MCF 10A (cell line): ENCODE data around the gene HNRNPH3. TPM values are rescaled to one million over a fixed set of nuclear protein-coding genes. Genes with fewer than 3 reads are reported as not detected.

Experiments
- Bru-seq: library from RNA; stranded (reverse); fragments of 400-500 nt; gene quantifications from one replicate; lab custom pipeline; 2021; lab: Mats Ljungman, UMichigan
- BruChase-seq, 2 experiments: library from RNA; stranded (reverse); fragments of 400-500 nt; gene quantifications; one replicate each; lab custom pipeline; 2021; lab: Mats Ljungman, UMichigan
- BruUV-seq: library from RNA; stranded (reverse); fragments of 400-500 nt; replicated peaks from 2 replicates; lab custom pipeline; 2021; lab: Mats Ljungman, UMichigan
- CTCF ChIA-PET: fragments of 300-600 bp; sonication (Branson Sonifier 250); formaldehyde crosslinking; extraction: SDS; loops from one replicate; lab custom pipeline; 2021; ENCODE audit warnings: antibody characterized with exemption, inconsistent platforms; lab: Yijun Ruan, JAX
- POLR2A ChIA-PET: fragments of 300-600, 350-650 bp; sonication (Branson Sonifier 250); formaldehyde crosslinking; extraction: SDS; loops from one replicate; lab custom pipeline; 2020; ENCODE audit warnings: antibody characterized with exemption, inconsistent platforms; lab: Yijun Ruan, JAX
- DNase-seq: peaks from one replicate; pipeline ENCODE4 v3.0.0-alpha.2; 2018; ENCODE audit not compliant: unreplicated experiment
- H3K27ac Mint-ChIP-seq: one replicate; pipeline ENCODE4 v1.8.0; 2022; ENCODE audit warnings: mild to moderate bottlenecking, low read depth, mixed read lengths; ENCODE audit not compliant: unreplicated experiment
- H3K27me3 Mint-ChIP-seq: one replicate; pipeline ENCODE4 v1.8.0; 2022; ENCODE audit warnings: mixed read lengths; ENCODE audit not compliant: insufficient read depth, unreplicated experiment
- H3K36me3 Mint-ChIP-seq: one replicate; pipeline ENCODE4 v1.8.0; 2022; ENCODE audit warnings: mild to moderate bottlenecking, moderate library complexity, mixed read lengths; ENCODE audit not compliant: insufficient read depth, unreplicated experiment
- H3K4me1 Mint-ChIP-seq: one replicate; pipeline ENCODE4 v1.8.0; 2022; ENCODE audit warnings: mixed read lengths; ENCODE audit not compliant: insufficient read depth, unreplicated experiment
- H3K4me3 Mint-ChIP-seq: one replicate; pipeline ENCODE4 v1.8.0; 2022; ENCODE audit warnings: mild to moderate bottlenecking, moderate library complexity, mixed read lengths; ENCODE audit not compliant: unreplicated experiment
- H3K9me3 Mint-ChIP-seq: one replicate; pipeline ENCODE4 v1.8.0; 2022; ENCODE audit warnings: mixed read lengths; ENCODE audit not compliant: unreplicated experiment
- intact Hi-C: fragments of 100-400 bp; cut with micrococcal nuclease; formaldehyde crosslinking; loops from 2 replicates; pipeline ENCODE4 v1.14.1; 2022
- long read RNA-seq: library from polyadenylated mRNA; stranded (forward); transcript quantifications from one replicate; pipeline ENCODE4 v2.0.0, GENCODE V29; 2022
- total RNA-seq: library from RNA; stranded (reverse); gene quantifications from 2 replicates; pipeline ENCODE4 v1.2.3, GENCODE V29; 2022
- TF ChIP-seq, protein P1 (sequence below): fragments of 200-600 bp; IDR thresholded peaks from one replicate; pipeline ENCODE4 v1.8.0; 2022; ENCODE audit warnings: antibody characterized with exemption, mild to moderate bottlenecking; ENCODE audit not compliant: unreplicated experiment

The HNRNPH3 gene
- total RNA-seq = 216 and 285 TPM in 2 replicates
- Bru-seq, nascent RNA = percentile 99 among the genes with signal in this experiment
- BruChase-seq, experiment 1, labeled RNA remaining after a 6-hour chase = percentile 99 among the genes with signal in this experiment
- BruChase-seq, experiment 2, labeled RNA remaining after a 2-hour chase = percentile 99 among the genes with signal in this experiment
- long read RNA-seq, transcript HNRNPH3-201 (10 exons, 2,339 nt) = major isoform, 107 of 443 reads
- long read RNA-seq, transcript HNRNPH3-202 (10 exons, 1,332 nt) = minor isoform, 104 of 443 reads
- long read RNA-seq, partial matches to known transcripts = 28 of 443 reads
- long read RNA-seq, other reads (novel, unspliced or antisense) = 197 of 443 reads

DNA sequence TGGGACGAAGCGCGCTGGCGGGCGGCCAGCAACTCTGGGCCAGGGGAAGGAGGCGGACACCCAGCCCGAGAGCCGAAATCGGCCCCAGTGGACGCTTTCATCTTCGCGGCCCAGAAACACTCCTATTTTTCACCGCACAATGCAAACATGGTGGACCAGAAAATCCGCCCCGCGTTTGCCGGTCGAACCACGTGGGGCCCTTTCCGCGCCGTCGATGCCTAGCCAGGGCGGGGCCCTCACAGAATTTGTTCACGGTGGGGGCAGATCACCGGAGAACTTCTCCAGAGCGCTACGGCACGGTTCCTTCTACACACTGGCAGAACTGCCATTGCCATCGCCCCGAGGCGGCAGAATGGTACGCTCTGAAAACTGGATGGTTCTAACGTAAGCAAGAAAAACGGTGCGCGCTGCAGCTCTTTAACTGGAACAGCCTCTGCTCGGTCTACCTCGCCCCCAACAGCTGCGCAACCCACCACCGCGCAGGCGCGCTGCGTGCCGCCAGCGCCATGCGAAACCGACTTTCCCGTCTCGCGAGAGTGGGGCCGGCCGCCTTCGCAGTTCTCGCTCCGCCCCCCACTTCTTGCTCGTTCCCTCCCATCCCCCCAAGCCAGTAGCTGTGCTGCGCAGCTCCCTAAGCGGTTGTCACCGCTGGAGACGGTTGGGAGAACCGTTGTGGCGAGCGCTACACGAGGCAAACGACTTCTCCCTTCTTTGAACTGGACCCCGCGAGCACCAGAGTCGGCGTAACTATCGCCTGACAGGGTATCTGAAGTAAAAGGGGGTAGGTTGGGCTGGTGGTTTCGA is at the start of gene HNRNPH3:
HNRNPH3 (plus strand) TSS at position 610 of the 804 bp plus-strand sequence. CDS start 5,158 bp downstream, outside the sequence.
- TSS peak; percentile 65 for BruUV-seq
- ChIA-PET CTCF (interaction anchor here (0.6 to 2.8 kb wide), 4 partner anchors 107 to 264 kb away, joined by 3 to 14 read pairs (median 4); no protein-coding TSS in a partner anchor), POLR2A (interaction anchor here (0.5 to 4.0 kb wide), 35 partner anchors 9 to 1891 kb away, joined by 3 to 55 read pairs (median 4); partner anchors contain the start of genes CCAR1, DDX21, DNAJC12 and HERC4)
- intact Hi-C loops = no loop called here
- H3K27me3 Mint-ChIP-seq = no peaks in the 10 kb centered on the region
- H3K27ac Mint-ChIP-seq = peak within 1 kb of the TSS; percentile 99
- H3K36me3 Mint-ChIP-seq = peaks cover 48% of the 10 kb centered on the region
- no peaks in the 10 kb centered on the region for H3K9me3 Mint-ChIP-seq
- H3K4me1 Mint-ChIP-seq = peaks cover 29% of the 10 kb centered on the region
- TF ChIP-seq, protein P1, sequence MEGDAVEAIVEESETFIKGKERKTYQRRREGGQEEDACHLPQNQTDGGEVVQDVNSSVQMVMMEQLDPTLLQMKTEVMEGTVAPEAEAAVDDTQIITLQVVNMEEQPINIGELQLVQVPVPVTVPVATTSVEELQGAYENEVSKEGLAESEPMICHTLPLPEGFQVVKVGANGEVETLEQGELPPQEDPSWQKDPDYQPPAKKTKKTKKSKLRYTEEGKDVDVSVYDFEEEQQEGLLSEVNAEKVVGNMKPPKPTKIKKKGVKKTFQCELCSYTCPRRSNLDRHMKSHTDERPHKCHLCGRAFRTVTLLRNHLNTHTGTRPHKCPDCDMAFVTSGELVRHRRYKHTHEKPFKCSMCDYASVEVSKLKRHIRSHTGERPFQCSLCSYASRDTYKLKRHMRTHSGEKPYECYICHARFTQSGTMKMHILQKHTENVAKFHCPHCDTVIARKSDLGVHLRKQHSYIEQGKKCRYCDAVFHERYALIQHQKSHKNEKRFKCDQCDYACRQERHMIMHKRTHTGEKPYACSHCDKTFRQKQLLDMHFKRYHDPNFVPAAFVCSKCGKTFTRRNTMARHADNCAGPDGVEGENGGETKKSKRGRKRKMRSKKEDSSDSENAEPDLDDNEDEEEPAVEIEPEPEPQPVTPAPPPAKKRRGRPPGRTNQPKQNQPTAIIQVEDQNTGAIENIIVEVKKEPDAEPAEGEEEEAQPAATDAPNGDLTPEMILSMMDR = no peak
- DNase-seq = peak; percentile 97
- H3K4me3 Mint-ChIP-seq = peak within 1 kb of the TSS; percentile 97

- Mint-ChIP-seq H3K36me3 (no peaks in the 10 kb centered on the region), H3K27me3 (no peaks in the 10 kb centered on the region), H3K27ac (no peak overlapping the region), H3K4me3 (no peak overlapping the region), H3K9me3 (no peaks in the 10 kb centered on the region), H3K4me1 (no peaks in the 10 kb centered on the region)
- ChIA-PET POLR2A (interaction anchor here (0.6 kb wide), 1 partner anchor 421 kb away, joined by 3 read pairs; no protein-coding TSS in a partner anchor), CTCF (interaction anchor here (1.0 to 1.3 kb wide), 3 partner anchors 10 to 71 kb away, joined by 3 to 7 read pairs (median 4); no protein-coding TSS in a partner anchor)
- no peak for DNase-seq
- TF ChIP-seq, protein P1 = no peak
- intact Hi-C loops = no loop called here
- no TSS peak for BruUV-seq
Observed at GRCh38 chr10:68284062-68285001, 47.5 kb upstream of the HNRNPH3 start.

DNA sequence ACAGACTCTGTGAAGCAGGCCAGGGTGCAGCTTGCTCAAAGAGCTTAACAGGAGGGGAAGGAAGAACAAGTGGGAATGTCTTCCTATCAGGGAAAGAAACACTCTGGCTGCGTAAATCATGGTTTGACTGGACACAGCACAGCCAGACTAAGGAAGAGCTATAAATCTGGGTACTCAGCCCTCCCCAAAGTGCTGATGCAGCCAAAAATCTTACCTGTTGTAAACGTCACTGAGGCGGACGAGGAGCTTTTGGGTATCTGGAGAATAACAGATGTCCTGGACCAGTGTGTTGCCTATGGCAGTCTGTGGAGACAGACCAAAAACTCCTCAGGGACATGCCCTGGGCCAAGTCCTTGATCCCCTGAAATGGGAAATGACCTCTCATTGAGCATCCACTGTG is 43.1 kb upstream of the HNRNPH3 start:
- H3K36me3 Mint-ChIP-seq = no peaks in the 10 kb centered on the region
- H3K4me3 Mint-ChIP-seq = no peak overlapping the region
- no peak overlapping the region for H3K27ac Mint-ChIP-seq
- no peaks in the 10 kb centered on the region for H3K4me1 Mint-ChIP-seq
- H3K9me3 Mint-ChIP-seq = no peaks in the 10 kb centered on the region
- ChIA-PET POLR2A (interaction anchor here (0.6 to 1.1 kb wide), 2 partner anchors 62 to 76 kb away, joined by 3 to 4 read pairs; no protein-coding TSS in a partner anchor), CTCF (interaction anchor here (0.9 to 4.0 kb wide), 2 partner anchors 13 to 76 kb away, joined by 3 to 17 read pairs; no protein-coding TSS in a partner anchor)
- no TSS peak for BruUV-seq
- intact Hi-C loops = no loop called here
- DNase-seq = no peak
- TF ChIP-seq, protein P1 = no peak
- no peaks in the 10 kb centered on the region for H3K27me3 Mint-ChIP-seq
